HEK293 (cell line): ENCODE measurements around the gene TIA1.

ENCODE experiments used
- CTCF ChIA-PET: fragments of 350-600 bp; formaldehyde crosslinking; extraction: SDS; loops from one replicate; lab custom pipeline; 2021; ENCODE audit warnings: antibody characterized with exemption; lab: Yijun Ruan, JAX
- POLR2A ChIA-PET: fragments of 300-600 bp; formaldehyde crosslinking; extraction: SDS; loops from one replicate; lab custom pipeline; 2020; ENCODE audit warnings: antibody characterized with exemption, inconsistent platforms; lab: Yijun Ruan, JAX
- H3K27ac ChIP-seq: fragments of 200-500 bp; sonication (Bioruptor generic); 2 replicates; pipeline ENCODE4 v1.5.1; 2014; ENCODE audit warnings: low read depth, low read length, control low read depth, inconsistent platforms; ENCODE audit errors: extremely low read depth
- H3K36me3 ChIP-seq, 2 experiments: fragments of 200-500 bp in 1 of 2; sonication (Bioruptor generic) in 1 of 2; 1 replicate in 1 of 2; 2 replicates in 1 of 2; pipeline ENCODE4 v1.5.1; 2014 to 2017; ENCODE audit warnings: inconsistent platforms in 2 of 2, low read length in 2 of 2; ENCODE audit not compliant: control insufficient read depth in 2 of 2, insufficient read depth in 1 of 2
- H3K4me1 ChIP-seq: fragments of 200-500 bp; sonication (Bioruptor generic); 2 replicates; pipeline ENCODE4 v1.5.1; 2014; ENCODE audit warnings: mild to moderate bottlenecking, low read length, inconsistent platforms; ENCODE audit not compliant: control insufficient read depth, insufficient read depth
- H3K4me3 ChIP-seq: 2 replicates; pipeline ENCODE4 v1.5.1; 2011; ENCODE audit warnings: low read depth, mild to moderate bottlenecking, control low read depth, low read length, moderate library complexity
- H3K9me3 ChIP-seq: fragments of 200-500 bp; sonication (Bioruptor generic); 2 replicates; pipeline ENCODE4 v1.5.1; 2014; ENCODE audit warnings: low read depth, low read length, inconsistent platforms; ENCODE audit not compliant: control insufficient read depth, insufficient read depth
- EGR2 ChIP-seq: fragments of 450-650 bp; formaldehyde crosslinking; IDR thresholded peaks from 2 replicates; pipeline ENCODE4 v1.5.1; 2016; ENCODE audit warnings: low read depth, missing biosample characterization, missing genetic modification characterization
- GLI2 ChIP-seq: fragments of 450-650 bp; formaldehyde crosslinking; IDR thresholded peaks from 2 replicates; pipeline ENCODE4; 2017; ENCODE audit warnings: missing biosample characterization, missing genetic modification characterization, low read depth, borderline replicate concordance
- HOXA7 ChIP-seq: sonication (generic); formaldehyde crosslinking; IDR thresholded peaks from 2 replicates; pipeline ENCODE4 v1.8.1; 2022; ENCODE audit warnings: missing genetic modification reagents, borderline replicate concordance
- PRDM1 ChIP-seq: fragments of 450-650 bp; formaldehyde crosslinking; IDR thresholded peaks from 2 replicates; pipeline ENCODE4; 2016; ENCODE audit warnings: missing biosample characterization, missing genetic modification characterization
- SCRT2 ChIP-seq: fragments of 450-650 bp; formaldehyde crosslinking; IDR thresholded peaks from 2 replicates; pipeline ENCODE4 v1.5.1; 2016; ENCODE audit warnings: missing biosample characterization, missing genetic modification characterization
- ZBTB17 ChIP-seq: fragments of 450-650 bp; formaldehyde crosslinking; IDR thresholded peaks from 2 replicates; pipeline ENCODE4 v1.5.1; 2016; ENCODE audit warnings: missing biosample characterization, missing genetic modification characterization
- ZFHX2 ChIP-seq: fragments of 450-650 bp; formaldehyde crosslinking; conservative IDR thresholded peaks from 2 replicates; pipeline ENCODE4 v1.5.1; 2016; ENCODE audit warnings: missing biosample characterization, missing genetic modification characterization
- ZNF174 ChIP-seq: fragments of 450-650 bp; formaldehyde crosslinking; IDR thresholded peaks from 2 replicates; pipeline ENCODE4 v1.5.0; 2017; ENCODE audit warnings: missing biosample characterization, mild to moderate bottlenecking, missing genetic modification characterization
- ZNF24 ChIP-seq: fragments of 450-650 bp; formaldehyde crosslinking; IDR thresholded peaks from 2 replicates; pipeline ENCODE4 v1.5.1; 2016; ENCODE audit warnings: missing biosample characterization, missing genetic modification characterization
- ZNF335 ChIP-seq: fragments of 450-650 bp; formaldehyde crosslinking; conservative IDR thresholded peaks from 2 replicates; pipeline ENCODE4 v1.5.1; 2016; ENCODE audit warnings: missing biosample characterization, missing genetic modification characterization
- ZNF514 ChIP-seq: fragments of 450-650 bp; formaldehyde crosslinking; IDR thresholded peaks from 2 replicates; pipeline ENCODE4 v1.5.1; 2016; ENCODE audit warnings: missing biosample characterization, missing genetic modification characterization
- ZNF585B ChIP-seq: fragments of 450-650 bp; formaldehyde crosslinking; IDR thresholded peaks from 2 replicates; pipeline ENCODE4 v1.5.1; 2016; ENCODE audit warnings: missing biosample characterization, missing genetic modification characterization
- ZNF621 ChIP-seq: fragments of 450-650 bp; formaldehyde crosslinking; IDR thresholded peaks from 2 replicates; pipeline ENCODE4 v1.5.1; 2017; ENCODE audit warnings: missing biosample characterization, missing genetic modification characterization
- ZNF660 ChIP-seq: fragments of 450-650 bp; IDR thresholded peaks from 2 replicates; pipeline ENCODE4 v1.5.1; 2018; ENCODE audit warnings: missing biosample characterization, mild to moderate bottlenecking, missing genetic modification characterization
- ZNF677 ChIP-seq: fragments of 450-650 bp; IDR thresholded peaks from 2 replicates; pipeline ENCODE4 v1.5.0; 2018; ENCODE audit warnings: missing biosample characterization, mild to moderate bottlenecking, missing genetic modification characterization, moderate library complexity
- ZNF785 ChIP-seq: fragments of 450-650 bp; formaldehyde crosslinking; IDR thresholded peaks from 2 replicates; pipeline ENCODE4 v1.5.1; 2016; ENCODE audit warnings: missing biosample characterization, missing genetic modification characterization
- ZNF837 ChIP-seq: fragments of 450-650 bp; formaldehyde crosslinking; IDR thresholded peaks from 2 replicates; pipeline ENCODE4 v1.5.1; 2016; ENCODE audit warnings: missing biosample characterization, missing genetic modification characterization
- TF ChIP-seq, protein P1 (sequence below): fragments of 450-650 bp; formaldehyde crosslinking; IDR thresholded peaks from 2 replicates; pipeline ENCODE4 v1.5.1; 2016; ENCODE audit warnings: missing biosample characterization, missing genetic modification characterization
- TF ChIP-seq, protein P2 (sequence below): fragments of 450-650 bp; formaldehyde crosslinking; IDR thresholded peaks from 2 replicates; pipeline ENCODE4 v1.5.1; 2016; ENCODE audit warnings: missing biosample characterization, missing genetic modification characterization
- TF ChIP-seq, protein P3 (sequence below): fragments of 450-650 bp; formaldehyde crosslinking; IDR thresholded peaks from 2 replicates; pipeline ENCODE4; 2016; ENCODE audit warnings: missing biosample characterization, missing genetic modification characterization
- TF ChIP-seq, protein P4 (sequence below): fragments of 450-650 bp; formaldehyde crosslinking; IDR thresholded peaks from 2 replicates; pipeline ENCODE4 v1.5.1; 2016; ENCODE audit warnings: missing biosample characterization, missing genetic modification characterization, low read depth
- TF ChIP-seq, protein P5 (sequence below): fragments of 450-650 bp; formaldehyde crosslinking; IDR thresholded peaks from 2 replicates; pipeline ENCODE4 v1.5.1; 2017; ENCODE audit warnings: missing biosample characterization, mild to moderate bottlenecking, missing genetic modification characterization, moderate library complexity
- TF ChIP-seq, protein P6 (sequence below): fragments of 450-650 bp; formaldehyde crosslinking; IDR thresholded peaks from 2 replicates; pipeline ENCODE4 v1.5.1; 2016; ENCODE audit warnings: missing biosample characterization, missing genetic modification characterization
- TF ChIP-seq, protein P7 (sequence below): fragments of 450-650 bp; formaldehyde crosslinking; IDR thresholded peaks from 2 replicates; pipeline ENCODE4 v1.5.1; 2016; ENCODE audit warnings: missing biosample characterization, missing genetic modification characterization

Gene TIA1

DNA sequence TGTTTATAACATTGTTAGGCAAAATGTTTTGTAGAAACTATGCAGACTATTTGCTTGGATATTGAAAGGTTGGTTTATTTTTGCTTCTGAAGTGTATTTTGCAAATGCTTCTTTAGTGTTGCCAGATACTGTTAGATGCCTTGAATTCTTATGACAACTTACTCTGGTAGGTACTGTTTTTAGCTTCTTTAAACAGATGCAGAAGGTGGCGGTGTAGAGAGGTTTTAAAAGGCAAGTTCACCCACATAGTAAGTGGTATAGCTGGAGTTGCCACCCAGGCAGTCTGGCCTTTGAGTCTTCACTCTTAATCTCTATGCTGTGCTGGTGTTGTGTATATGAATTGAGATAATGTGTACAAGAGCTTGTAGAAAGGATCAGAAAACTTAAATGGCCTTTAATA, 13.1 kb upstream of the TIA1 start:
- Histone ChIP-seq H3K9me3 (no peaks in the 10 kb centered on the region), H3K36me3 (peaks cover 42 to 61% of the 10 kb centered on the region in 2 experiments), H3K4me1 (0 out of 2 replicates have a peak, but pooled peaks cover 10% of the 10 kb centered on the region), H3K4me3 (no peak overlapping the region), H3K27ac (no peak overlapping the region)
- POLR2A ChIA-PET, result no interaction called here
- CTCF ChIA-PET, result interaction anchor here (1.0 kb wide), 1 partner anchor 40 kb away, joined by 3 read pairs; the partner anchor contains the start of gene FAM136A
- TF ChIP-seq ZNF621 (tag by site-specific recombination), result no peak
- no peak for TF ChIP-seq ZNF514 (tag by site-specific recombination)
- TF ChIP-seq, protein P1, sequence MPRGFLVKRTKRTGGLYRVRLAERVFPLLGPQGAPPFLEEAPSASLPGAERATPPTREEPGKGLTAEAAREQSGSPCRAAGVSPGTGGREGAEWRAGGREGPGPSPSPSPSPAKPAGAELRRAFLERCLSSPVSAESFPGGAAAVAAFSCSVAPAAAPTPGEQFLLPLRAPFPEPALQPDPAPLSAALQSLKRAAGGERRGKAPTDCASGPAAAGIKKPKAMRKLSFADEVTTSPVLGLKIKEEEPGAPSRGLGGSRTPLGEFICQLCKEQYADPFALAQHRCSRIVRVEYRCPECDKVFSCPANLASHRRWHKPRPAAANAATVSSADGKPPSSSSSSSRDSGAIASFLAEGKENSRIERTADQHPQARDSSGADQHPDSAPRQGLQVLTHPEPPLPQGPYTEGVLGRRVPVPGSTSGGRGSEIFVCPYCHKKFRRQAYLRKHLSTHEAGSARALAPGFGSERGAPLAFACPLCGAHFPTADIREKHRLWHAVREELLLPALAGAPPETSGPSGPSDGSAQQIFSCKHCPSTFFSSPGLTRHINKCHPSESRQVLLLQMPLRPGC (tag by site-specific recombination), result no peak
- TF ChIP-seq EGR2 (tag by site-specific recombination), result no peak
- TF ChIP-seq ZNF24, result no peak
- no peak for TF ChIP-seq ZFHX2 (tag by site-specific recombination)
- TF ChIP-seq, protein P2, sequence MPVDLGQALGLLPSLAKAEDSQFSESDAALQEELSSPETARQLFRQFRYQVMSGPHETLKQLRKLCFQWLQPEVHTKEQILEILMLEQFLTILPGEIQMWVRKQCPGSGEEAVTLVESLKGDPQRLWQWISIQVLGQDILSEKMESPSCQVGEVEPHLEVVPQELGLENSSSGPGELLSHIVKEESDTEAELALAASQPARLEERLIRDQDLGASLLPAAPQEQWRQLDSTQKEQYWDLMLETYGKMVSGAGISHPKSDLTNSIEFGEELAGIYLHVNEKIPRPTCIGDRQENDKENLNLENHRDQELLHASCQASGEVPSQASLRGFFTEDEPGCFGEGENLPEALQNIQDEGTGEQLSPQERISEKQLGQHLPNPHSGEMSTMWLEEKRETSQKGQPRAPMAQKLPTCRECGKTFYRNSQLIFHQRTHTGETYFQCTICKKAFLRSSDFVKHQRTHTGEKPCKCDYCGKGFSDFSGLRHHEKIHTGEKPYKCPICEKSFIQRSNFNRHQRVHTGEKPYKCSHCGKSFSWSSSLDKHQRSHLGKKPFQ (tag by site-specific recombination), result no peak
- TF ChIP-seq PRDM1 (tag by site-specific recombination), result no peak
- TF ChIP-seq ZNF785 (tag by site-specific recombination), result no peak
- TF ChIP-seq HOXA7 (CRISPR knock-in tag), result no peak
- TF ChIP-seq, protein P3, sequence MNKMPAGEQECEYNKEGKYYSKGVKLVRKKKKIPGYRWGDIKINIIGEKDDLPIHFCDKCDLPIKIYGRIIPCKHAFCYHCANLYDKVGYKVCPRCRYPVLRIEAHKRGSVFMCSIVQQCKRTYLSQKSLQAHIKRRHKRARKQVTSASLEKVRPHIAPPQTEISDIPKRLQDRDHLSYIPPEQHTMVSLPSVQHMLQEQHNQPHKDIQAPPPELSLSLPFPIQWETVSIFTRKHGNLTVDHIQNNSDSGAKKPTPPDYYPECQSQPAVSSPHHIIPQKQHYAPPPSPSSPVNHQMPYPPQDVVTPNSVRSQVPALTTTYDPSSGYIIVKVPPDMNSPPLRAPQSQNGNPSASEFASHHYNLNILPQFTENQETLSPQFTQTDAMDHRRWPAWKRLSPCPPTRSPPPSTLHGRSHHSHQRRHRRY (tag by site-specific recombination), result no peak
- no peak for TF ChIP-seq ZNF174 (tag by site-specific recombination)

DNA sequence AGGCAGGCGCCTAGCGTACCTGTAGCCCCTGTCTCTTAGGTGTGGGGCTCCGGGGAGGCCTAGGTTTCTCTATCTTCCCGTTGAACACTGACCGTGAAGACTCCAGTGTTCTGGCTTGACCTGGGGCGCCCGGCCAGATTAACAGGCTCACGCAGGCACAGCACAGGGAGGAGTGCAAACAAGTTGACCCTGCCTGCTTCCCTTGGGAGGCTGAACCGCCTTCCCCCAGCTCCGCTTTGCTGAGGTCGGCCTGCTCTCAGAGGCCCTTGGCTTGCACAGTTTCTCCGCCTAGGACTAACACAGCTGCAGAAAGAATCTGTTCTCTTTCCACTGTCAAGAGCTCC, 10.1 kb upstream of the TIA1 start:
- H3K36me3 ChIP-seq, result peaks cover 28 to 35% of the 10 kb centered on the region in 2 experiments
- peak overlapping the region; percentile 75; the same call in 1 of the 2 replicates for H3K27ac ChIP-seq
- POLR2A ChIA-PET, result interaction anchor here (0.5 to 3.7 kb wide), 14 partner anchors 11 to 517 kb away, joined by 3 to 62 read pairs (median 6); partner anchors contain the start of genes C2orf42, MXD1, SNRPG and TIA1
- H3K4me3 ChIP-seq, result peak overlapping the region; percentile 85
- CTCF ChIA-PET, result interaction anchor here (0.9 to 1.2 kb wide), 2 partner anchors 346 to 347 kb away, joined by 4 to 5 read pairs; no protein-coding TSS in a partner anchor
- H3K9me3 ChIP-seq, result no peaks in the 10 kb centered on the region
- H3K4me1 ChIP-seq, result 0 out of 2 replicates have a peak, but pooled peaks cover 10% of the 10 kb centered on the region
- TF ChIP-seq ZBTB17 (tag by site-specific recombination), result 0 out of 2 replicates have a peak, but pooled peaks have one; percentile 1
- TF ChIP-seq, protein P4, sequence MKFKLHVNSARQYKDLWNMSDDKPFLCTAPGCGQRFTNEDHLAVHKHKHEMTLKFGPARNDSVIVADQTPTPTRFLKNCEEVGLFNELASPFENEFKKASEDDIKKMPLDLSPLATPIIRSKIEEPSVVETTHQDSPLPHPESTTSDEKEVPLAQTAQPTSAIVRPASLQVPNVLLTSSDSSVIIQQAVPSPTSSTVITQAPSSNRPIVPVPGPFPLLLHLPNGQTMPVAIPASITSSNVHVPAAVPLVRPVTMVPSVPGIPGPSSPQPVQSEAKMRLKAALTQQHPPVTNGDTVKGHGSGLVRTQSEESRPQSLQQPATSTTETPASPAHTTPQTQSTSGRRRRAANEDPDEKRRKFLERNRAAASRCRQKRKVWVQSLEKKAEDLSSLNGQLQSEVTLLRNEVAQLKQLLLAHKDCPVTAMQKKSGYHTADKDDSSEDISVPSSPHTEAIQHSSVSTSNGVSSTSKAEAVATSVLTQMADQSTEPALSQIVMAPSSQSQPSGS (tag by site-specific recombination), result no peak
- TF ChIP-seq ZNF335, result peak; percentile 9; the same call in 1 of the 2 replicates
- TF ChIP-seq GLI2 (tag by site-specific recombination), result no peak
- 0 out of 2 replicates have a peak, but pooled peaks have one; percentile 66 for TF ChIP-seq SCRT2 (tag by site-specific recombination)
- no peak for TF ChIP-seq ZNF585B (tag by site-specific recombination)
- TF ChIP-seq, protein P5, sequence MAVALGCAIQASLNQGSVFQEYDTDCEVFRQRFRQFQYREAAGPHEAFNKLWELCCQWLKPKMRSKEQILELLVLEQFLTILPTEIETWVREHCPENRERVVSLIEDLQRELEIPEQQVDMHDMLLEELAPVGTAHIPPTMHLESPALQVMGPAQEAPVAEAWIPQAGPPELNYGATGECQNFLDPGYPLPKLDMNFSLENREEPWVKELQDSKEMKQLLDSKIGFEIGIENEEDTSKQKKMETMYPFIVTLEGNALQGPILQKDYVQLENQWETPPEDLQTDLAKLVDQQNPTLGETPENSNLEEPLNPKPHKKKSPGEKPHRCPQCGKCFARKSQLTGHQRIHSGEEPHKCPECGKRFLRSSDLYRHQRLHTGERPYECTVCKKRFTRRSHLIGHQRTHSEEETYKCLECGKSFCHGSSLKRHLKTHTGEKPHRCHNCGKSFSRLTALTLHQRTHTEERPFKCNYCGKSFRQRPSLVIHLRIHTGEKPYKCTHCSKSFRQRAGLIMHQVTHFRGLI (tag by site-specific recombination), result no peak
- TF ChIP-seq, protein P6, sequence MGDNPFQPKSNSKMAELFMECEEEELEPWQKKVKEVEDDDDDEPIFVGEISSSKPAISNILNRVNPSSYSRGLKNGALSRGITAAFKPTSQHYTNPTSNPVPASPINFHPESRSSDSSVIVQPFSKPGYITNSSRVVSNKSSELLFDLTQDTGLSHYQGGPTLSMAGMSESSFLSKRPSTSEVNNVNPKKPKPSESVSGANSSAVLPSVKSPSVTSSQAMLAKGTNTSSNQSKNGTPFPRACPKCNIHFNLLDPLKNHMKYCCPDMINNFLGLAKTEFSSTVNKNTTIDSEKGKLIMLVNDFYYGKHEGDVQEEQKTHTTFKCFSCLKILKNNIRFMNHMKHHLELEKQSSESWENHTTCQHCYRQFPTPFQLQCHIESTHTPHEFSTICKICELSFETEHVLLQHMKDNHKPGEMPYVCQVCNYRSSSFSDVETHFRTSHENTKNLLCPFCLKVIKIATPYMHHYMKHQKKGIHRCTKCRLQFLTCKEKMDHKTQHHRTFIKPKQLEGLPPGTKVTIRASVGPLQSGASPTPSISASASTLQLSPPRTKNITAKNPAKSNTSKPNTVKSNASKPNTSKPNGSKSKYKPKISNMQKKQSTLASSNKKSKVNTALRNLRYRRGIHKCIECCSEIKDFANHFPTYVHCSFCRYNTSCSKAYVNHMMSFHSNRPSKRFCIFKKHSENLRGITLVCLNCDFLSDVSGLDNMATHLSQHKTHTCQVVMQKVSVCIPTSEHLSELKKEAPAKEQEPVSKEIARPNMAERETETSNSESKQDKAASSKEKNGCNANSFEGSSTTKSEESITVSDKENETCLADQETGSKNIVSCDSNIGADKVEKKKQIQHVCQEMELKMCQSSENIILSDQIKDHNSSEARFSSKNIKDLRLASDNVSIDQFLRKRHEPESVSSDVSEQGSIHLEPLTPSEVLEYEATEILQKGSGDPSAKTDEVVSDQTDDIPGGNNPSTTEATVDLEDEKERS (tag by site-specific recombination), result no peak
- TF ChIP-seq ZNF677 (tag by site-specific recombination), result no peak
- no peak for TF ChIP-seq ZNF660 (tag by site-specific recombination)
- TF ChIP-seq, protein P7, sequence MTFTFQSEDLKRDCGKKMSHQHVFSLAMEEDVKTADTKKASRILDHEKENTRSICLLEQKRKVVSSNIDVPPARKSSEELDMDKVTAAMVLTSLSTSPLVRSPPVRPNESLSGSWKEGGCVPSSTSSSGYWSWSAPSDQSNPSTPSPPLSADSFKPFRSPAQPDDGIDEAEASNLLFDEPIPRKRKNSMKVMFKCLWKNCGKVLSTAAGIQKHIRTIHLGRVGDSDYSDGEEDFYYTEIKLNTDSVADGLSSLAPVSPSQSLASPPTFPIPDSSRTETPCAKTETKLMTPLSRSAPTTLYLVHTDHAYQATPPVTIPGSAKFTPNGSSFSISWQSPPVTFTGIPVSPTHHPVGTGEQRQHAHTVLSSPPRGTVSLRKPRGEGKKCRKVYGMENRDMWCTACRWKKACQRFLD (tag by site-specific recombination), result no peak
- no peak for TF ChIP-seq ZNF837 (tag by site-specific recombination)
